ENCODE results near the gene MARVELD1.

The MARVELD1 gene

DNA sequence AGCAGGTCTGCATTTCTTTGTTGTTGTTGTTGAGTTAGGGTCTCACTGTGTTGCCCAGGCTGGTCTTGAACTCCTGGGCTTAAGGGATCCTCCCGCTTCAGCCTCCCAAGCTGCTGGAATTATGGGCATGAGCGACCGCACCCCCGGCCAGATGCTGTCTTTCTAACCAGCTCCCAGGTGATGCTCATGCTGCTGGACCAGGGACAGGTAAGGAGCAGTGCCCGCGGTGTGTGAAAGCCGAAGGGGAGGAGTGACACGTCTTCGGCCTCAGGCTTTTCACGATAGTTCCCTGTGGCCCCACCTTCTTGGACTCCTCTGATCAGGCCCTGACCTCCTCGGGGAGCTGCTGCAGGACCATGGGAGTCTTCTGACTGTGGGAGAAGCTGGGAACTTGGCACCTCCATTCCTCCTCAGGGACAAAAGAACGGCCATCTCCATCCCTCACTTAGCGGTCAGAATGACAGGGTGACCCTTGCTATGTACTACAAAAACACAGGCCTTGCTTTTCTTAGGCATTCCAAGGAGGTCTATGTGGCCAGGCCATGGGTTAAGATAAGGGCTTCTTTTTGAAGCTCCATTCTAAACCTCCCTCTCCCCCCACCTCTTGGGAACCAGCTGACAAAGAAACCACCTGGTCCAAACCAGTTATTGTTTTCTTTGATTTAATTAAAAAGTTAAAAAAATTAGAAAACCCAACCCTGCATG, 52.7 kb downstream of the MARVELD1 start:
- DNase-seq (ENCODE audit: extremely low read depth, low read depth) = no peak
- TF ChIP-seq CTCF (IDR thresholded peaks at IDR 0.05; ENCODE audit: low read depth, low read length) = no peak

DNA sequence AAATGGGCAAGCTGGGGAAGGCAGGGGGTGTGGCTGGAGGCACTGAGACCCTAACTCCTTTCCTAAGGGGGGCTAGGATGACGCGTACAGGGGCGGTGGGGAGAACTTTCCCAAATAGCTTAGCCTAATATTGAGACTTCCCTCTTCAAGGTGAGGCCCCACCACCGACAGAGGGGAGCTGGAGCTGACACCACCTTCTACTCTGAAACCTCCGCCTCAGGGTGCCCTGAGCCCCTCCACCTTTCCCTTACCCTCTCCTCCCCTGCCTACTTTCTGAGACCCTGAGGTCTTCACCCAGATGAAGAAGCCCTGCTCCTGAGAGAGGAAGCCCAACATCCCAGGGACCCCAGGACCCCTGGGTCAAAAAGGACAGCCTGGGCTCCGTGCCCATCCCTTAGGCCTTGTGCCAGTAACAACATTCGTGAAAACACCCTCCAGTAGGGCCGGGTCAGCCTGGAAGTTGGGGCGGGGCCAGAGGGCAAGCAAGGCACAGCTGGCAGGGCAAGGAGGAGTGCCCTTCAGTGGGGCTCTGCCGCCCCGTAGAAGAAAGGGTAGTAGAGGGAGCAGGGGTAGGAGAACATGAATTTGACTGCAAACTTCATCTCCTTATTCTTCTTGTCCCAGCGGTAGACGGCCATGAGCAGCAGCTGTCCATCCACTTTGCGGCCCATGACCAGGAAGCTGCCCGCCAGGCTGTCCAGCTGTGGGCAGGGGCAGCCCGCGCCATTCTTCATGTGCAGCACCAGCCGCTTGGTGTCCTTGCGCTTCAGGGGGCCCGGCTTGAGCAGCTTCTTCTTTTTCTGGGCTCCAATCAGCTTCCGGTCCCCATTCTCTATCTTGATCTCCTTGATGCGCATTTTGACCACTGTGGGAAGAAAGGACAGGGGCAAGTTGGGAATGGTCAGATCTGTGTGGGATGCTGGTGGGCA, 53.7 kb downstream of the MARVELD1 start:
- DNase-seq (ENCODE audit: extremely low read depth, low read depth) = no peak
- TF ChIP-seq CTCF (IDR thresholded peaks at IDR 0.05; ENCODE audit: low read depth, low read length) = no peak
